Endothelial cell of umbilical vein (primary cell): ENCODE measurements around the gene ADIRF. TPM values are rescaled to one million over a fixed set of nuclear protein-coding genes. Genes with fewer than 3 reads are reported as not detected.

Experiments used
- BruUV-seq: library from RNA; stranded (reverse); fragments of 400-500 nt; replicated peaks from 2 replicates; lab custom pipeline; 2021; lab: Mats Ljungman, UMichigan
- CTCF ChIA-PET: fragments of 300-600, 350-600 bp; sonication (Branson Sonifier 250); formaldehyde crosslinking; loops from one replicate; lab custom pipeline; 2021; ENCODE audit warnings: antibody characterized with exemption, inconsistent platforms; lab: Charles Lee
- POLR2A ChIA-PET: fragments of 300-600, 350-600 bp; sonication (Branson Sonifier 250); formaldehyde crosslinking; loops from one replicate; lab custom pipeline; 2021; ENCODE audit warnings: antibody characterized with exemption, inconsistent platforms; lab: Charles Lee
- DNase-seq: peaks from one replicate; pipeline ENCODE4 v3.0.0-alpha.2; 2011; ENCODE audit warnings: low read depth, low spot score
- FAIRE-seq: peaks from 2 replicates; lab custom pipeline; 2011; peaks lifted over from hg19 to GRCh38; lab: Jason Lieb, UNC
- H2AFZ ChIP-seq: 2 replicates; pipeline ENCODE4 v1.6.0; 2012; ENCODE audit warnings: low read depth, low read length, control low read depth, inconsistent platforms
- H3K27ac ChIP-seq: 2 replicates; pipeline ENCODE4 v1.5.1; 2011; ENCODE audit warnings: low read depth, mild to moderate bottlenecking, control low read depth, low read length, moderate library complexity; ENCODE audit not compliant: insufficient read depth
- H3K27me3 ChIP-seq, 2 experiments: 2 replicates each; pipeline versions ENCODE4 v1.6.0 to v1.6.1; 2011; ENCODE audit warnings: low read length in 2 of 2, mixed read lengths in 1 of 2; ENCODE audit not compliant: control insufficient read depth in 2 of 2, insufficient read depth in 2 of 2
- H3K36me3 ChIP-seq, 2 experiments: 2 replicates in 1 of 2; 3 replicates in 1 of 2; pipeline ENCODE4 v1.5.1; 2011; ENCODE audit warnings: low read length in 2 of 2, mild to moderate bottlenecking in 1 of 2, moderate library complexity in 1 of 2; ENCODE audit not compliant: control insufficient read depth in 2 of 2, insufficient read depth in 2 of 2; ENCODE audit errors: extremely low read depth in 1 of 2
- H3K4me1 ChIP-seq: 3 replicates; pipeline ENCODE4 v1.5.1; 2011; ENCODE audit warnings: mild to moderate bottlenecking, low read length; ENCODE audit not compliant: control insufficient read depth, insufficient read depth; ENCODE audit errors: extremely low read depth
- H3K4me2 ChIP-seq: 2 replicates; pipeline ENCODE4 v1.6.1; 2011; ENCODE audit warnings: low read length, control low read depth, mixed read lengths; ENCODE audit not compliant: insufficient read depth
- H3K4me3 ChIP-seq, 3 experiments: fragments of 200-600 bp in 1 of 3; sonication (generic), shearing (Covaris generic) in 1 of 3; replicated peaks in 1 of 3; 2 replicates each; pipeline ENCODE4 v1.5.1; 2011 to 2016; ENCODE audit warnings: control low read depth in 3 of 3, low read length in 3 of 3, mild to moderate bottlenecking in 2 of 3, inconsistent platforms in 1 of 3, low read depth in 1 of 3, moderate library complexity in 1 of 3; ENCODE audit not compliant: insufficient read depth in 1 of 3
- H3K79me2 ChIP-seq: 2 replicates; pipeline ENCODE4 v1.6.0; 2012; ENCODE audit warnings: low read length, inconsistent platforms; ENCODE audit not compliant: control insufficient read depth, insufficient read depth
- H3K9ac ChIP-seq: replicated peaks from 2 replicates; pipeline ENCODE3; 2011; ENCODE audit warnings: low read length, control low read depth; ENCODE audit not compliant: insufficient read depth; ENCODE audit errors: extremely low read depth
- H3K9me1 ChIP-seq: replicated peaks from 3 replicates; pipeline ENCODE4 v1.6.0; 2011; ENCODE audit warnings: mild to moderate bottlenecking, low read length; ENCODE audit not compliant: control insufficient read depth, insufficient read depth; ENCODE audit errors: extremely low read depth
- H3K9me3 ChIP-seq: replicated peaks from 2 replicates; pipeline ENCODE4 v1.5.1; 2012; ENCODE audit warnings: low read length, inconsistent platforms; ENCODE audit not compliant: control insufficient read depth, insufficient read depth
- H4K20me1 ChIP-seq: replicated peaks from 2 replicates; pipeline ENCODE3; 2011; ENCODE audit warnings: mild to moderate bottlenecking, low read length; ENCODE audit not compliant: control insufficient read depth, insufficient read depth; ENCODE audit errors: extremely low read depth
- CTCF ChIP-seq, 2 donors: IDR thresholded peaks; 1 replicate in 1 of 2; 2 replicates in 1 of 2; pipeline ENCODE4 v1.5.1; 2011; ENCODE audit warnings: low read length in 2 of 2, mild to moderate bottlenecking in 2 of 2, moderate library complexity in 2 of 2, control low read depth in 1 of 2, inconsistent platforms in 1 of 2, low read depth in 1 of 2; ENCODE audit not compliant: insufficient read depth in 1 of 2; ENCODE audit errors: extremely low read depth in 1 of 2
- EZH2 ChIP-seq: IDR thresholded peaks from 2 replicates; pipeline ENCODE4 v1.6.1; 2012; ENCODE audit warnings: borderline replicate concordance, low read depth, mild to moderate bottlenecking, moderate library complexity, low read length, inconsistent platforms; ENCODE audit not compliant: severe bottlenecking
- JUN ChIP-seq: IDR thresholded peaks from 2 replicates; pipeline ENCODE4 v1.6.1; 2011; ENCODE audit warnings: borderline replicate concordance, low read depth; ENCODE audit not compliant: insufficient read length, insufficient read depth
- MYC ChIP-seq: IDR thresholded peaks from one replicate; pipeline ENCODE4 v1.6.1; 2011; ENCODE audit warnings: mild to moderate bottlenecking, low read depth, low read length
- POLR2AphosphoS5 ChIP-seq: IDR thresholded peaks from 2 replicates; pipeline ENCODE4 v1.6.1; 2012; ENCODE audit warnings: low read depth, mild to moderate bottlenecking, control low read depth, low read length, moderate library complexity; ENCODE audit not compliant: insufficient read depth
- dilution Hi-C: fragments of 300-500 bp; cut with MboI; formaldehyde crosslinking; loops from one replicate; pipeline ENCODE4 v1.15.0; 2019; ENCODE audit warnings: low sequenced_read_pairs; ENCODE audit not compliant: extremely low pct_ligation_motif_present
- intact Hi-C: fragments of 100-400 bp; cut with micrococcal nuclease; formaldehyde crosslinking; loops from one replicate; pipeline ENCODE4 v1.10.0; 2022
- polyA plus RNA-seq, 4 experiments: library from polyadenylated mRNA; depleted of rRNA in 3 of 4; stranded (reverse) in 3 of 4; unstranded in 1 of 4; fragments of >200 nt; gene quantifications; 2 replicates each; pipeline versions ENCODE4 v1.2.1 to v1.2.3, GENCODE V29; 2011 to 2012; ENCODE audit warnings: missing spikeins in 1 of 4
- total RNA-seq: library from RNA; stranded (reverse); gene quantifications from 2 replicates; pipeline ENCODE4 v1.2.3, GENCODE V29; 2021

The ADIRF gene
- total and polyA plus RNA-seq, 2 donors (not counting 3 experiments of a cell fraction or from before 2014, with no cell fraction given): 3.7 to 4.4 TPM

GRCh38 chr10:86940677-86941076 lies 27.6 kb upstream of the ADIRF start:
- TF ChIP-seq MYC (no peak), EZH2 (no peak)
- no TSS peak for BruUV-seq
- no peak overlapping the region for H3K4me2 ChIP-seq
- H2AFZ ChIP-seq: no peak overlapping the region
- no peak for DNase-seq
- FAIRE-seq: no peak
- H3K36me3 ChIP-seq: peaks cover 44 to 70% of the 10 kb centered on the region in 2 experiments
- H3K79me2 ChIP-seq: peaks cover 23% of the 10 kb centered on the region
- intact Hi-C loops (no loop called here), dilution Hi-C loops (no loop called here)
- no peaks in the 10 kb centered on the region for H3K4me1 ChIP-seq
- no peaks in the 10 kb centered on the region for H3K9me3 ChIP-seq
- no peak overlapping the region for H3K9ac ChIP-seq
- H4K20me1 ChIP-seq: no peaks in the 10 kb centered on the region
- no peaks in the 10 kb centered on the region for H3K9me1 ChIP-seq
- CTCF ChIA-PET: interaction anchor here (1.2 to 12.5 kb wide), 3 partner anchors 16 to 114 kb away, joined by 4 to 325 read pairs (median 189); partner anchors contain the start of genes ADIRF, MMRN2 and SNCG
- POLR2A ChIA-PET: no interaction called here
- H3K27ac ChIP-seq: no peak overlapping the region
- no peaks in the 10 kb centered on the region for H3K27me3 ChIP-seq
- no peak overlapping the region for H3K4me3 ChIP-seq

- Histone ChIP-seq H3K9ac (no peak overlapping the region), H4K20me1 (no peaks in the 10 kb centered on the region), H3K27ac (no peak overlapping the region), H3K79me2 (peaks cover 29% of the 10 kb centered on the region), H3K9me1 (no peaks in the 10 kb centered on the region), H3K4me1 (no peaks in the 10 kb centered on the region), H3K4me3 (no peak overlapping the region), H2AFZ (no peak overlapping the region), H3K27me3 (no peaks in the 10 kb centered on the region), H3K4me2 (no peak overlapping the region), H3K9me3 (no peaks in the 10 kb centered on the region), H3K36me3 (peaks cover 38 to 70% of the 10 kb centered on the region in 2 experiments)
- DNase-seq (no peak), FAIRE-seq (no peak)
- no TSS peak for BruUV-seq
- TF ChIP-seq CTCF (IDR thresholded peaks at IDR 0.05; ENCODE audit: extremely low read depth in 1 of 2, insufficient read depth in 1 of 2, low read depth in 1 of 2, low read length in 2 of 2) (no peak), EZH2 (no peak), POLR2AphosphoS5 (no peak), JUN (no peak)
- dilution Hi-C loops: no loop called here
- intact Hi-C loops: no loop called here
- CTCF ChIA-PET: interaction anchor here (1.2 to 12.5 kb wide), 3 partner anchors 16 to 113 kb away, joined by 4 to 325 read pairs (median 189); partner anchors contain the start of genes ADIRF, MMRN2 and SNCG
- POLR2A ChIA-PET: no interaction called here
Measured at GRCh38 chr10:86941426-86941825, 26.9 kb upstream of the ADIRF start.
